ENCODE results near the gene GGTLC3. TPM values are rescaled to one million over a fixed set of nuclear protein-coding genes. Genes with fewer than 3 reads are reported as not detected.
"Not testable (repeated sequence)": the region's sequence is repeated elsewhere in the genome, so short reads cannot be mapped to it uniquely, and the experiment has no call there.

Gene GGTLC3
- total RNA-seq, 1 experiment from 2014 or later, result not detected

- not testable (repeated sequence) for H3K36me3 ChIP-seq (ENCODE audit: insufficient read depth, low read length); H4K20me1 ChIP-seq (ENCODE audit: insufficient read depth, low read depth, low read length); H2AFZ ChIP-seq (ENCODE audit: low read length); DNase-seq; H3K27ac ChIP-seq (ENCODE audit: low read length); H3K4me3 ChIP-seq (ENCODE audit: low read length); H3K4me2 ChIP-seq (ENCODE audit: low read depth, low read length, poor library complexity, severe bottlenecking); H3K4me1 ChIP-seq (ENCODE audit: low read length); H3K9me3 ChIP-seq (ENCODE audit: low read length); H3K27me3 ChIP-seq (ENCODE audit: low read length); H3K9ac ChIP-seq (ENCODE audit: low read length); H3K79me2 ChIP-seq (ENCODE audit: low read length); H3K9me2 ChIP-seq (replicated peaks; ENCODE audit: insufficient read depth, low read length)
Observed at GRCh38 chr22:18527752-18528596, 10.0 kb upstream of the GGTLC3 start, which contains the start of gene TMEM191B. TSS of gene TMEM191B (plus strand) at chr22:18527802. CDS start at chr22:18527981, 179 bp downstream.

GRCh38 chr22:18523328-18523727 lies 5.4 kb upstream of the GGTLC3 start:
- not testable (repeated sequence) for H3K4me1 ChIP-seq (ENCODE audit: low read length); H3K4me3 ChIP-seq (ENCODE audit: low read length); H3K27ac ChIP-seq (ENCODE audit: low read length); H3K36me3 ChIP-seq (ENCODE audit: insufficient read depth, low read length); H2AFZ ChIP-seq (ENCODE audit: low read length); H4K20me1 ChIP-seq (ENCODE audit: insufficient read depth, low read depth, low read length); H3K79me2 ChIP-seq (ENCODE audit: low read length); H3K27me3 ChIP-seq (ENCODE audit: low read length); DNase-seq; H3K4me2 ChIP-seq (ENCODE audit: low read depth, low read length, poor library complexity, severe bottlenecking); H3K9ac ChIP-seq (ENCODE audit: low read length); H3K9me3 ChIP-seq (ENCODE audit: low read length); H3K9me2 ChIP-seq (replicated peaks; ENCODE audit: insufficient read depth, low read length)

GRCh38 chr22:18522762-18523161 lies 4.8 kb upstream of the GGTLC3 start:
- H3K79me2 ChIP-seq (ENCODE audit: low read length); H3K27ac ChIP-seq (ENCODE audit: low read length); H3K4me3 ChIP-seq (ENCODE audit: low read length); H3K9ac ChIP-seq (ENCODE audit: low read length); DNase-seq; H3K27me3 ChIP-seq (ENCODE audit: low read length); H3K36me3 ChIP-seq (ENCODE audit: insufficient read depth, low read length); H2AFZ ChIP-seq (ENCODE audit: low read length); H4K20me1 ChIP-seq (ENCODE audit: insufficient read depth, low read depth, low read length); H3K4me2 ChIP-seq (ENCODE audit: low read depth, low read length, poor library complexity, severe bottlenecking); H3K9me3 ChIP-seq (ENCODE audit: low read length); H3K9me2 ChIP-seq (replicated peaks; ENCODE audit: insufficient read depth, low read length); H3K4me1 ChIP-seq (ENCODE audit: low read length): not testable (repeated sequence)

- not testable (repeated sequence) for H3K4me2 ChIP-seq (ENCODE audit: low read depth, low read length, poor library complexity, severe bottlenecking); H3K9ac ChIP-seq (ENCODE audit: low read length); H2AFZ ChIP-seq (ENCODE audit: low read length); H4K20me1 ChIP-seq (ENCODE audit: insufficient read depth, low read depth, low read length); H3K79me2 ChIP-seq (ENCODE audit: low read length); H3K27me3 ChIP-seq (ENCODE audit: low read length); H3K27ac ChIP-seq (ENCODE audit: low read length); H3K9me3 ChIP-seq (ENCODE audit: low read length); H3K36me3 ChIP-seq (ENCODE audit: insufficient read depth, low read length); DNase-seq; H3K4me3 ChIP-seq (ENCODE audit: low read length); H3K4me1 ChIP-seq (ENCODE audit: low read length); H3K9me2 ChIP-seq (replicated peaks; ENCODE audit: insufficient read depth, low read length)
Observed at GRCh38 chr22:18513454-18513853, 4.5 kb downstream of the GGTLC3 start.

- not testable (repeated sequence) for H3K4me1 ChIP-seq (ENCODE audit: low read length); H3K27me3 ChIP-seq (ENCODE audit: low read length); H4K20me1 ChIP-seq (ENCODE audit: insufficient read depth, low read depth, low read length); H3K9me2 ChIP-seq (replicated peaks; ENCODE audit: insufficient read depth, low read length); H3K4me3 ChIP-seq (ENCODE audit: low read length); DNase-seq; H3K4me2 ChIP-seq (ENCODE audit: low read depth, low read length, poor library complexity, severe bottlenecking); H3K27ac ChIP-seq (ENCODE audit: low read length); H2AFZ ChIP-seq (ENCODE audit: low read length); H3K9me3 ChIP-seq (ENCODE audit: low read length); H3K79me2 ChIP-seq (ENCODE audit: low read length); H3K36me3 ChIP-seq (ENCODE audit: insufficient read depth, low read length); H3K9ac ChIP-seq (ENCODE audit: low read length)
Observed at GRCh38 chr22:18512378-18512777, 5.6 kb downstream of the GGTLC3 start.

GRCh38 chr22:18511327-18511726 lies 6.6 kb downstream of the GGTLC3 start:
- H4K20me1 ChIP-seq (ENCODE audit: insufficient read depth, low read depth, low read length); DNase-seq: not testable (repeated sequence)

GRCh38 chr22:18496227-18496626 lies 21.7 kb downstream of the GGTLC3 start:
- not testable (repeated sequence) for H2AFZ ChIP-seq (ENCODE audit: low read length); H4K20me1 ChIP-seq (ENCODE audit: insufficient read depth, low read depth, low read length); DNase-seq; H3K79me2 ChIP-seq (ENCODE audit: low read length); H3K4me1 ChIP-seq (ENCODE audit: low read length); H3K9ac ChIP-seq (ENCODE audit: low read length); H3K4me2 ChIP-seq (ENCODE audit: low read depth, low read length, poor library complexity, severe bottlenecking); H3K36me3 ChIP-seq (ENCODE audit: insufficient read depth, low read length); H3K27ac ChIP-seq (ENCODE audit: low read length); H3K9me2 ChIP-seq (replicated peaks; ENCODE audit: insufficient read depth, low read length); H3K27me3 ChIP-seq (ENCODE audit: low read length); H3K9me3 ChIP-seq (ENCODE audit: low read length); H3K4me3 ChIP-seq (ENCODE audit: low read length)

More at GRCh38 chr22:18511327-18511726, 6.6 kb downstream of the GGTLC3 start:
- H2AFZ ChIP-seq (ENCODE audit: low read length); H3K9me3 ChIP-seq (ENCODE audit: low read length); H3K4me1 ChIP-seq (ENCODE audit: low read length); H3K36me3 ChIP-seq (ENCODE audit: insufficient read depth, low read length); H3K9me2 ChIP-seq (replicated peaks; ENCODE audit: insufficient read depth, low read length); H3K27ac ChIP-seq (ENCODE audit: low read length); H3K9ac ChIP-seq (ENCODE audit: low read length); H3K79me2 ChIP-seq (ENCODE audit: low read length); H3K4me3 ChIP-seq (ENCODE audit: low read length); H3K27me3 ChIP-seq (ENCODE audit: low read length); H3K4me2 ChIP-seq (ENCODE audit: low read depth, low read length, poor library complexity, severe bottlenecking): not testable (repeated sequence)
